ENCODE results near the gene RAI1.

RAI1 gene

GRCh38 chr17:17691468-17692263 is 10.4 kb downstream of the RAI1 start:
- Histone ChIP-seq H3K9ac (ENCODE audit: insufficient read length) (no peak overlapping the region), H3K4me3 (no peak overlapping the region), H3K36me3 (ENCODE audit: insufficient read depth, low read length) (no peaks in the 10 kb centered on the region), H3K9me3 (ENCODE audit: low read depth, low read length) (no peaks in the 10 kb centered on the region), H3K27ac (peak overlapping the region; percentile 49)
- TF ChIP-seq FOXP2 (optimal IDR thresholded peaks at IDR 0.05; ENCODE audit: control extremely low read depth, extremely low read length, insufficient read depth), result no peak
- TF ChIP-seq EZH2 (IDR thresholded peaks at IDR 0.05), result no peak
- TF ChIP-seq POLR2AphosphoS5 (IDR thresholded peaks at IDR 0.05; ENCODE audit: borderline replicate concordance, low read depth, low read length), result no peak
- no peak for DNase-seq (ENCODE audit: low read depth, low spot score)

- Histone ChIP-seq H3K27ac (peak overlapping the region; percentile 87; the same call in 1 of the 2 replicates), H3K36me3 (ENCODE audit: insufficient read depth, low read length) (no peaks in the 10 kb centered on the region), H3K9ac (ENCODE audit: insufficient read length) (no peak overlapping the region), H3K4me3 (no peak overlapping the region), H3K9me3 (ENCODE audit: low read depth, low read length) (no peaks in the 10 kb centered on the region)
- TF ChIP-seq POLR2AphosphoS5 (IDR thresholded peaks at IDR 0.05; ENCODE audit: borderline replicate concordance, low read depth, low read length), result no peak
- no peak for TF ChIP-seq FOXP2 (optimal IDR thresholded peaks at IDR 0.05; ENCODE audit: control extremely low read depth, extremely low read length, insufficient read depth)
- no peak for TF ChIP-seq EZH2 (IDR thresholded peaks at IDR 0.05)
- no peak for DNase-seq (ENCODE audit: low read depth, low spot score)
Observed at GRCh38 chr17:17692353-17693252, 11.3 kb downstream of the RAI1 start.

GRCh38 chr17:17693253-17694168 is 12.3 kb downstream of the RAI1 start:
- Histone ChIP-seq H3K27ac (peak overlapping the region; percentile 87), H3K36me3 (ENCODE audit: insufficient read depth, low read length) (no peaks in the 10 kb centered on the region), H3K9ac (ENCODE audit: insufficient read length) (peak overlapping the region; percentile 68), H3K4me3 (peak overlapping the region; percentile 92), H3K9me3 (ENCODE audit: low read depth, low read length) (no peaks in the 10 kb centered on the region)
- no peak for TF ChIP-seq FOXP2 (optimal IDR thresholded peaks at IDR 0.05; ENCODE audit: control extremely low read depth, extremely low read length, insufficient read depth)
- no peak for TF ChIP-seq POLR2AphosphoS5 (IDR thresholded peaks at IDR 0.05; ENCODE audit: borderline replicate concordance, low read depth, low read length)
- no peak for TF ChIP-seq EZH2 (IDR thresholded peaks at IDR 0.05)
- DNase-seq (ENCODE audit: low read depth, low spot score), result no peak

- Histone ChIP-seq H3K36me3 (ENCODE audit: insufficient read depth, low read length) (no peaks in the 10 kb centered on the region), H3K27ac (peak overlapping the region; percentile 87), H3K9ac (ENCODE audit: insufficient read length) (peak overlapping the region; percentile 88), H3K4me3 (peak overlapping the region; percentile 92), H3K9me3 (ENCODE audit: low read depth, low read length) (no peaks in the 10 kb centered on the region)
- no peak for TF ChIP-seq EZH2 (IDR thresholded peaks at IDR 0.05)
- TF ChIP-seq POLR2AphosphoS5 (IDR thresholded peaks at IDR 0.05; ENCODE audit: borderline replicate concordance, low read depth, low read length), result peak; percentile 53; the same call in 1 of the 2 replicates
- TF ChIP-seq FOXP2 (optimal IDR thresholded peaks at IDR 0.05; ENCODE audit: control extremely low read depth, extremely low read length, insufficient read depth), result no peak
- DNase-seq (ENCODE audit: low read depth, low spot score), result no peak
Observed at GRCh38 chr17:17694169-17695081, 13.2 kb downstream of the RAI1 start.

- Histone ChIP-seq H3K27ac (no peak overlapping the region), H3K9ac (ENCODE audit: insufficient read length) (no peak overlapping the region)
Observed at GRCh38 chr17:17696085-17696484, 14.8 kb downstream of the RAI1 start.

GRCh38 chr17:17696882-17697633 is 15.8 kb downstream of the RAI1 start:
- no peak overlapping the region for H3K27ac ChIP-seq
- H3K4me3 ChIP-seq, result no peak overlapping the region
- TF ChIP-seq POLR2AphosphoS5 (IDR thresholded peaks at IDR 0.05; ENCODE audit: borderline replicate concordance, low read depth, low read length) (no peak), FOXP2 (optimal IDR thresholded peaks at IDR 0.05; ENCODE audit: control extremely low read depth, extremely low read length, insufficient read depth) (no peak), EZH2 (IDR thresholded peaks at IDR 0.05) (no peak)
- no peaks in the 10 kb centered on the region for H3K9me3 ChIP-seq (ENCODE audit: low read depth, low read length)
- DNase-seq (ENCODE audit: low read depth, low spot score), result no peak
- no peak overlapping the region for H3K9ac ChIP-seq (ENCODE audit: insufficient read length)
- no peaks in the 10 kb centered on the region for H3K36me3 ChIP-seq (ENCODE audit: insufficient read depth, low read length)

More at GRCh38 chr17:17696085-17696484, 14.8 kb downstream of the RAI1 start:
- Histone ChIP-seq H3K4me3 (no peak overlapping the region), H3K36me3 (ENCODE audit: insufficient read depth, low read length) (no peaks in the 10 kb centered on the region), H3K9me3 (ENCODE audit: low read depth, low read length) (no peaks in the 10 kb centered on the region)
- DNase-seq (ENCODE audit: low read depth, low spot score), result no peak
- TF ChIP-seq EZH2 (IDR thresholded peaks at IDR 0.05) (no peak), POLR2AphosphoS5 (IDR thresholded peaks at IDR 0.05; ENCODE audit: borderline replicate concordance, low read depth, low read length) (no peak), FOXP2 (optimal IDR thresholded peaks at IDR 0.05; ENCODE audit: control extremely low read depth, extremely low read length, insufficient read depth) (no peak)
